Endothelial cell of umbilical vein (primary cell): ENCODE data around the gene BATF. TPM values are rescaled to one million over a fixed set of nuclear protein-coding genes. Genes with fewer than 3 reads are reported as not detected.

Experiments
- BruUV-seq: library from RNA; stranded (reverse); fragments of 400-500 nt; replicated peaks from 2 replicates; lab custom pipeline; 2021; lab: Mats Ljungman, UMichigan
- CTCF ChIA-PET: fragments of 300-600, 350-600 bp; sonication (Branson Sonifier 250); formaldehyde crosslinking; loops from one replicate; lab custom pipeline; 2021; ENCODE audit warnings: antibody characterized with exemption, inconsistent platforms; lab: Charles Lee
- POLR2A ChIA-PET: fragments of 300-600, 350-600 bp; sonication (Branson Sonifier 250); formaldehyde crosslinking; loops from one replicate; lab custom pipeline; 2021; ENCODE audit warnings: antibody characterized with exemption, inconsistent platforms; lab: Charles Lee
- DNase-seq: peaks from one replicate; pipeline ENCODE4 v3.0.0-alpha.2; 2011; ENCODE audit warnings: low read depth, low spot score
- FAIRE-seq: peaks from 2 replicates; lab custom pipeline; 2011; peaks lifted over from hg19 to GRCh38; lab: Jason Lieb, UNC
- H2AFZ ChIP-seq: 2 replicates; pipeline ENCODE4 v1.6.0; 2012; ENCODE audit warnings: low read depth, low read length, control low read depth, inconsistent platforms
- H3K27ac ChIP-seq: 2 replicates; pipeline ENCODE4 v1.5.1; 2011; ENCODE audit warnings: low read depth, mild to moderate bottlenecking, control low read depth, low read length, moderate library complexity; ENCODE audit not compliant: insufficient read depth
- H3K27me3 ChIP-seq, 2 experiments: 2 replicates each; pipeline versions ENCODE4 v1.6.0 to v1.6.1; 2011; ENCODE audit warnings: low read length in 2 of 2, mixed read lengths in 1 of 2; ENCODE audit not compliant: control insufficient read depth in 2 of 2, insufficient read depth in 2 of 2
- H3K36me3 ChIP-seq, 2 experiments: 2 replicates in 1 of 2; 3 replicates in 1 of 2; pipeline ENCODE4 v1.5.1; 2011; ENCODE audit warnings: low read length in 2 of 2, mild to moderate bottlenecking in 1 of 2, moderate library complexity in 1 of 2; ENCODE audit not compliant: control insufficient read depth in 2 of 2, insufficient read depth in 2 of 2; ENCODE audit errors: extremely low read depth in 1 of 2
- H3K4me1 ChIP-seq: 3 replicates; pipeline ENCODE4 v1.5.1; 2011; ENCODE audit warnings: mild to moderate bottlenecking, low read length; ENCODE audit not compliant: control insufficient read depth, insufficient read depth; ENCODE audit errors: extremely low read depth
- H3K4me2 ChIP-seq: 2 replicates; pipeline ENCODE4 v1.6.1; 2011; ENCODE audit warnings: low read length, control low read depth, mixed read lengths; ENCODE audit not compliant: insufficient read depth
- H3K4me3 ChIP-seq, 3 experiments: fragments of 200-600 bp in 1 of 3; sonication (generic), shearing (Covaris generic) in 1 of 3; replicated peaks in 1 of 3; 2 replicates each; pipeline ENCODE4 v1.5.1; 2011 to 2016; ENCODE audit warnings: control low read depth in 3 of 3, low read length in 3 of 3, mild to moderate bottlenecking in 2 of 3, inconsistent platforms in 1 of 3, low read depth in 1 of 3, moderate library complexity in 1 of 3; ENCODE audit not compliant: insufficient read depth in 1 of 3
- H3K79me2 ChIP-seq: 2 replicates; pipeline ENCODE4 v1.6.0; 2012; ENCODE audit warnings: low read length, inconsistent platforms; ENCODE audit not compliant: control insufficient read depth, insufficient read depth
- H3K9ac ChIP-seq: replicated peaks from 2 replicates; pipeline ENCODE3; 2011; ENCODE audit warnings: low read length, control low read depth; ENCODE audit not compliant: insufficient read depth; ENCODE audit errors: extremely low read depth
- H3K9me1 ChIP-seq: replicated peaks from 3 replicates; pipeline ENCODE4 v1.6.0; 2011; ENCODE audit warnings: mild to moderate bottlenecking, low read length; ENCODE audit not compliant: control insufficient read depth, insufficient read depth; ENCODE audit errors: extremely low read depth
- H3K9me3 ChIP-seq: replicated peaks from 2 replicates; pipeline ENCODE4 v1.5.1; 2012; ENCODE audit warnings: low read length, inconsistent platforms; ENCODE audit not compliant: control insufficient read depth, insufficient read depth
- H4K20me1 ChIP-seq: replicated peaks from 2 replicates; pipeline ENCODE3; 2011; ENCODE audit warnings: mild to moderate bottlenecking, low read length; ENCODE audit not compliant: control insufficient read depth, insufficient read depth; ENCODE audit errors: extremely low read depth
- EZH2 ChIP-seq: IDR thresholded peaks from 2 replicates; pipeline ENCODE4 v1.6.1; 2012; ENCODE audit warnings: borderline replicate concordance, low read depth, mild to moderate bottlenecking, moderate library complexity, low read length, inconsistent platforms; ENCODE audit not compliant: severe bottlenecking
- FOS ChIP-seq: IDR thresholded peaks from 2 replicates; pipeline ENCODE4 v1.6.1; 2011; ENCODE audit warnings: mild to moderate bottlenecking, low read length, moderate library complexity, borderline replicate concordance; ENCODE audit not compliant: insufficient read depth
- GATA2 ChIP-seq: IDR thresholded peaks from 2 replicates; pipeline ENCODE4 v1.7.0; 2011; ENCODE audit warnings: low read depth, mild to moderate bottlenecking, moderate library complexity, mixed read lengths, low read length; ENCODE audit not compliant: insufficient read length, insufficient read depth
- JUN ChIP-seq: IDR thresholded peaks from 2 replicates; pipeline ENCODE4 v1.6.1; 2011; ENCODE audit warnings: borderline replicate concordance, low read depth; ENCODE audit not compliant: insufficient read length, insufficient read depth
- MYC ChIP-seq: IDR thresholded peaks from one replicate; pipeline ENCODE4 v1.6.1; 2011; ENCODE audit warnings: mild to moderate bottlenecking, low read depth, low read length
- POLR2A ChIP-seq: IDR thresholded peaks from 2 replicates; pipeline ENCODE4 v1.6.1; 2012; ENCODE audit warnings: low read depth, mild to moderate bottlenecking, control low read depth, low read length
- POLR2AphosphoS5 ChIP-seq: IDR thresholded peaks from 2 replicates; pipeline ENCODE4 v1.6.1; 2012; ENCODE audit warnings: low read depth, mild to moderate bottlenecking, control low read depth, low read length, moderate library complexity; ENCODE audit not compliant: insufficient read depth
- dilution Hi-C: fragments of 300-500 bp; cut with MboI; formaldehyde crosslinking; loops from one replicate; pipeline ENCODE4 v1.15.0; 2019; ENCODE audit warnings: low sequenced_read_pairs; ENCODE audit not compliant: extremely low pct_ligation_motif_present
- intact Hi-C: fragments of 100-400 bp; cut with micrococcal nuclease; formaldehyde crosslinking; loops from one replicate; pipeline ENCODE4 v1.10.0; 2022
- polyA plus RNA-seq, 4 experiments: library from polyadenylated mRNA; depleted of rRNA in 3 of 4; stranded (reverse) in 3 of 4; unstranded in 1 of 4; fragments of >200 nt; gene quantifications; 2 replicates each; pipeline versions ENCODE4 v1.2.1 to v1.2.3, GENCODE V29; 2011 to 2012; ENCODE audit warnings: missing spikeins in 1 of 4
- total RNA-seq: library from RNA; stranded (reverse); gene quantifications from 2 replicates; pipeline ENCODE4 v1.2.3, GENCODE V29; 2021
- TF ChIP-seq, protein P1 (sequence below): IDR thresholded peaks from 2 replicates; pipeline ENCODE4 v1.6.1; 2011; ENCODE audit not compliant: insufficient read depth, insufficient read length
- TF ChIP-seq, protein P2 (sequence below), 2 donors: IDR thresholded peaks; 1 replicate in 1 of 2; 2 replicates in 1 of 2; pipeline ENCODE4 v1.5.1; 2011; ENCODE audit warnings: low read length in 2 of 2, mild to moderate bottlenecking in 2 of 2, moderate library complexity in 2 of 2, control low read depth in 1 of 2, inconsistent platforms in 1 of 2, low read depth in 1 of 2; ENCODE audit not compliant: insufficient read depth in 1 of 2; ENCODE audit errors: extremely low read depth in 1 of 2

BATF gene
- total and polyA plus RNA-seq, 2 donors (not counting 3 experiments of a cell fraction or from before 2014, with no cell fraction given) = not detected

- Histone ChIP-seq H3K9ac (no peak overlapping the region), H3K27ac (no peak overlapping the region), H3K36me3 (no peaks in the 10 kb centered on the region), H3K9me3 (no peaks in the 10 kb centered on the region), H3K4me1 (no peaks in the 10 kb centered on the region), H3K4me2 (no peak overlapping the region), H3K9me1 (no peaks in the 10 kb centered on the region), H4K20me1 (no peaks in the 10 kb centered on the region), H3K27me3 (peaks cover 6 to 12% of the 10 kb centered on the region in 2 experiments), H2AFZ (no peak overlapping the region), H3K4me3 (no peak overlapping the region), H3K79me2 (no peaks in the 10 kb centered on the region)
- intact Hi-C loops = no loop called here
- CTCF ChIA-PET = interaction anchor here (0.9 to 1.6 kb wide), 2 partner anchors 64 to 101 kb away, joined by 4 to 6 read pairs; no protein-coding TSS in a partner anchor
- no TSS peak for BruUV-seq
- TF ChIP-seq EZH2 (no peak), MYC (no peak), POLR2AphosphoS5 (no peak), POLR2A (no peak), JUN (no peak), FOS (no peak), GATA2 (no peak)
- TF ChIP-seq, protein P1, sequence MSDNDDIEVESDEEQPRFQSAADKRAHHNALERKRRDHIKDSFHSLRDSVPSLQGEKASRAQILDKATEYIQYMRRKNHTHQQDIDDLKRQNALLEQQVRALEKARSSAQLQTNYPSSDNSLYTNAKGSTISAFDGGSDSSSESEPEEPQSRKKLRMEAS = no peak
- TF ChIP-seq, protein P2, sequence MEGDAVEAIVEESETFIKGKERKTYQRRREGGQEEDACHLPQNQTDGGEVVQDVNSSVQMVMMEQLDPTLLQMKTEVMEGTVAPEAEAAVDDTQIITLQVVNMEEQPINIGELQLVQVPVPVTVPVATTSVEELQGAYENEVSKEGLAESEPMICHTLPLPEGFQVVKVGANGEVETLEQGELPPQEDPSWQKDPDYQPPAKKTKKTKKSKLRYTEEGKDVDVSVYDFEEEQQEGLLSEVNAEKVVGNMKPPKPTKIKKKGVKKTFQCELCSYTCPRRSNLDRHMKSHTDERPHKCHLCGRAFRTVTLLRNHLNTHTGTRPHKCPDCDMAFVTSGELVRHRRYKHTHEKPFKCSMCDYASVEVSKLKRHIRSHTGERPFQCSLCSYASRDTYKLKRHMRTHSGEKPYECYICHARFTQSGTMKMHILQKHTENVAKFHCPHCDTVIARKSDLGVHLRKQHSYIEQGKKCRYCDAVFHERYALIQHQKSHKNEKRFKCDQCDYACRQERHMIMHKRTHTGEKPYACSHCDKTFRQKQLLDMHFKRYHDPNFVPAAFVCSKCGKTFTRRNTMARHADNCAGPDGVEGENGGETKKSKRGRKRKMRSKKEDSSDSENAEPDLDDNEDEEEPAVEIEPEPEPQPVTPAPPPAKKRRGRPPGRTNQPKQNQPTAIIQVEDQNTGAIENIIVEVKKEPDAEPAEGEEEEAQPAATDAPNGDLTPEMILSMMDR (IDR thresholded peaks at IDR 0.05; ENCODE audit: extremely low read depth in 1 of 2, insufficient read depth in 1 of 2, low read depth in 1 of 2, low read length in 2 of 2) = no peak
- POLR2A ChIA-PET = no interaction called here
- FAIRE-seq (no peak), DNase-seq (no peak)
- dilution Hi-C loops = no loop called here
Observed at GRCh38 chr14:75589931-75590330, 67.7 kb downstream of the BATF start.
